DOHH2 (cell line): ENCODE data around the gene LAMB2.

Source experiments
- EZH2phosphoT487 ChIP-seq: fragments of 200-600 bp; sonication (generic); IDR thresholded peaks from 2 replicates; pipeline ENCODE4 v1.6.1; 2017; ENCODE audit warnings: borderline replicate concordance, mild to moderate bottlenecking, antibody characterized with exemption, low read length, moderate library complexity, mixed read lengths
- TF ChIP-seq, protein P1 (sequence below): fragments of 200-600 bp; sonication (generic); IDR thresholded peaks from one replicate; pipeline ENCODE4 v1.5.1; 2014; ENCODE audit warnings: antibody characterized with exemption, mild to moderate bottlenecking, low read depth, low read length; ENCODE audit not compliant: poor library complexity, severe bottlenecking

DNA sequence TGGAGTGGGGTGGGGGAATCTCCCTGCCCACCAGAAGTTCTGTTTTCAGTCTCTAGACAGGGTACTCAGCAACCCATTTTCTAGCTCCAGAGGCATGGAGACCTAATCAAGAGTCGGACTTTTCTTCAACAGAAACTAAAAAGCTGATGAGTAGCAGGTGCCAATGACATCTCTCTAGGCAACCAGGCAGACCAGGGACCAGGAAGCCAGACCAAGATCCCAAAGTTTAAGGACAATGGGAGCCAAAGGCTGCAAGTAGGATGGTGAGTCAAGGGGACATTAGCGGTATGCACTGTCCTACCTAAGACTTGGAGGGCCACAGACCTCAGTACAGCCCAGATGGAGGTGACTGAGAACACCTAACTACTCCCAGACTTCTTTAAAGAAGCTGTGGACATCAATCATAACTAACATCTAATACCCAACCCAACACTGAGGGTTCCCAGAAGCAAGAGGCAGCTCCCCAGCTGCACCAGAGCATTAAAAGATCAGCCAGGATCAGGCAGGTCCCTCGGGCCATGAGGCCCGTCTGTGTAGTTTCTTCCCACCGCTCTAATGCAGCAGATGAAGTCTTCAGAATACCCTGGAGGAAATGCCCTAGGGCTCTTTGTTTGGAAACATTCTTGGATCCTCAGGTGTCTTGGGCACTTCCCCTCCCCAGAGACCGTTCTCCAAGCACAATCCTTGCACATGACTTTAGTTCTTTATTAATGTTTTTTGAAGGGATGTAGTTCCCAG, 32.3 kb upstream of the LAMB2 start:
- TF ChIP-seq, protein P1, sequence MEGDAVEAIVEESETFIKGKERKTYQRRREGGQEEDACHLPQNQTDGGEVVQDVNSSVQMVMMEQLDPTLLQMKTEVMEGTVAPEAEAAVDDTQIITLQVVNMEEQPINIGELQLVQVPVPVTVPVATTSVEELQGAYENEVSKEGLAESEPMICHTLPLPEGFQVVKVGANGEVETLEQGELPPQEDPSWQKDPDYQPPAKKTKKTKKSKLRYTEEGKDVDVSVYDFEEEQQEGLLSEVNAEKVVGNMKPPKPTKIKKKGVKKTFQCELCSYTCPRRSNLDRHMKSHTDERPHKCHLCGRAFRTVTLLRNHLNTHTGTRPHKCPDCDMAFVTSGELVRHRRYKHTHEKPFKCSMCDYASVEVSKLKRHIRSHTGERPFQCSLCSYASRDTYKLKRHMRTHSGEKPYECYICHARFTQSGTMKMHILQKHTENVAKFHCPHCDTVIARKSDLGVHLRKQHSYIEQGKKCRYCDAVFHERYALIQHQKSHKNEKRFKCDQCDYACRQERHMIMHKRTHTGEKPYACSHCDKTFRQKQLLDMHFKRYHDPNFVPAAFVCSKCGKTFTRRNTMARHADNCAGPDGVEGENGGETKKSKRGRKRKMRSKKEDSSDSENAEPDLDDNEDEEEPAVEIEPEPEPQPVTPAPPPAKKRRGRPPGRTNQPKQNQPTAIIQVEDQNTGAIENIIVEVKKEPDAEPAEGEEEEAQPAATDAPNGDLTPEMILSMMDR, result no peak
- TF ChIP-seq EZH2phosphoT487, result no peak
